NCI-H748 (cell line): Measurements from ENCODE around the gene SSU72.
"Not testable (repeated sequence)": the region's sequence is repeated elsewhere in the genome, so short reads cannot be mapped to it uniquely, and the experiment has no call there.

Experiments
- DNase-seq: peaks from one replicate; lab custom pipeline; 2025; ENCODE audit not compliant: unreplicated experiment; lab: John Stamatoyannopoulos, UW

The SSU72 gene

GRCh38 chr1:1561801-1562470 is 12.7 kb downstream of the SSU72 start:
- no peak for DNase-seq

- no peak for DNase-seq
These were observed 14.5 kb downstream of the SSU72 start for GRCh38 chr1:1560178-1560577.

- no peak for DNase-seq
These were observed 15.6 kb downstream of the SSU72 start for GRCh38 chr1:1559066-1559465.

DNA sequence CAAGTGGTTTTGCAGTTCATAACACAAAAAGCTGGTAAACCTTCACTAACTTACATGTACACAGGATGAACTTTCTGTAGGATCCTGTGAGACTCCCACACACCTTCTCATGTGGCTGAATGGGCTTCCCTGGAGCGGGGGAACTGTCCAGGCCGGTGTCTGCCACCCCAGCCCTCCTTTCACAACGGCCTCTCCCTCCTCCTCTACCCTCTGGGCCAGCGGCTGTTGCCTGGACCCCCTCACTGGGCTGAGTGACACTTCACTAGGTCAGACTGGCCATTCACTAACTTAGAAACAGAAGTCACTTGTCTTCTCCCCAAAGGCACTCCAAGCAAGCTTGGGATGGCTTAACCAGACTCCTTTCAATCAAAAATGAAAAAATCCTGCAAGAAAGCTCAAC is 16.1 kb downstream of the SSU72 start:
- no peak for DNase-seq

- not testable (repeated sequence) for DNase-seq
These were observed 17.0 kb downstream of the SSU72 start for GRCh38 chr1:1557688-1558087.

- not testable (repeated sequence) for DNase-seq
These were observed 17.7 kb downstream of the SSU72 start for GRCh38 chr1:1556961-1557360.

DNA sequence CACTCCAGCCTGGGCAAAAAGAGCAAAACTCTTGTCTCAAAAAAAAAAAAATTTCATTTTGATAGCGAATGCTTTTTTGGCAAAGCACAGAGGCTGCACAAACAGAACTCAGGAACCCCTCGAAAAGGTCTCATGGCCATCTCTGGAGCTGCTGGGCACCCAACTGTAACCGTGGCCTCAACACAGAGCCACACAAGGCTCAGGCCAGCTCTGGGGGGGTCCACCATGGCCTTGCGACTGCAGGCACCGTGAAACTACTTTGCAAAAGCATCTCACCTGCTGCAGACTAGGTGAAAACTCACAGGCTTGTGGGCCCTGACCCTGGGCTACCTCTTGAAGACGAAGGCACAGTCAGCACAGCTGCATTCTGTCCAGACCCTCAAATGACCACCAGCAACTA is 18.2 kb downstream of the SSU72 start:
- DNase-seq = no peak

GRCh38 chr1:1554926-1555915 is 19.4 kb downstream of the SSU72 start:
- DNase-seq = no peak

DNA sequence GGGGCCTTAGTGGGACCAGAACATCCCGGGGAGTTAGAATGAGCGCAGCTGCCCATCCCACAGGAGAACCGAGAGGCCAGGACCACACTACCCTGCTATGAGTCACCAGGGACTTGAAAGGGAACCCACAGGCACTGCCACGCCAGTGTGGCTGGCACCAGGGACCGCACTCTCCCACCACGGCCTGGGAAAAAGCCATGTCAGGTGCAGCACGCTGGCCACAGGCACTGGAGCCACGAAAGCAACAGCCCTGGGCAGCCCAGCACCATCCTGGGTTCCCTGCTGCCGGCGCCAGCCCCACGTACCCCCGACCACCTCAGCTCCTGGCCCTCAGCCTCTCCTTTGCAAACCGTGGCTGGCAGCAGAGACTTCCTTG is 20.1 kb downstream of the SSU72 start:
- DNase-seq = no peak

GRCh38 chr1:1553821-1554494 is 20.7 kb downstream of the SSU72 start:
- DNase-seq = no peak

DNA sequence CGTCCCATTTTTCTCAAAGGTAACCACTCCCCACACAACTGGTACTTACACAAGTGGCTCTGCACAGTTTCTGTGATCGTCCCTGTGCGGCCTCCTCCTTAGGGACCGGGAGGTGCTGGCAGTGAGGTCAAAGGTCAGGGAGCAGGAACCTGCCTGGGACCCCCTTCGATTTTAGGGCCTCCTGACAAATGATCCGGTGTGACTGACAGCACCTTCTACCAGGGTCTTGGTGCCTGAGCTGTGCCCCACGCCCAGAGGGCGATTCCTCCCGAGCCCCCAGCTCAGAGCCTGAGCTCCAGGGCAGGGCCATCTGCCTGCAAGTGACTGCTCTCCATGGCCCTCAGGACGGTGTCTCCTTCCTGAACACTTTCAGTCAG is 22.4 kb downstream of the SSU72 start:
- DNase-seq = no peak

DNA sequence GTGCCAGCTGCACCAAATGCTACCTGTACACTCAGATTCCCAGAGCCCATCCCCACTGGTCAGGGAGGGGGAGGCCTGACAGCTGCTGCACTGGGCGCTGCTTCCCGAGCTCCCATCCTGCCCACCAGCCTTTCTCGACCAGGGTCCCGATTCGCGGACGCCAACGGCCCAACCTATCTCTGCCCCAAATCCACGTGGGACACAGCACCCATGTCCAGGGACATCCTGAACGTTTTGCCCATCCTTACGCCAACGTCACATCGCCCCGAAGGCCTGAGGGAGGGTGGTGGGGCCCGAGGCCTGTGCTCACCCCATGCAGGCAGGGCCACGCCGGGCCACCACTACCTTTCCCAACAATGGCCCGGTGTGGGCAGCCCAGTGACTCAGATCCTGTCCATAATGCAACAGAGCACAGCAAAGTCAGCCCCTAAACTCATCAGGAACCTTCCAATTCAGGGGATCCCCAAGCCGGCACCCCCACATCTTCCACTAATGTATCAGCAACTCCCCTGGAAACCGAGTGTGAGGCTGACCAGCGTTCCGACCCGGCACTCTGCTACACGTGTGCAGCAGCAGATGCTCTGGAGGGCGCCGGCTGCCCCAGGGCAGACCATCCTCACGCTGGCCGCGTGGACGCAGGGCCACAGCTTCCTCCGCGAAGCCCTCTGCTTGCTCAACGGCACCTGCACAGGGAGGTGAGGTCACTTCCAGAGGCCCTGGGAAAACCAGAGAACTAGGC is 23.0 kb downstream of the SSU72 start:
- DNase-seq = no peak

GRCh38 chr1:1550591-1551432 is 23.9 kb downstream of the SSU72 start:
- no peak for DNase-seq

- no peak for DNase-seq
These were observed 24.6 kb downstream of the SSU72 start for GRCh38 chr1:1550087-1550486.

- no peak for DNase-seq
These were observed 26.1 kb downstream of the SSU72 start for GRCh38 chr1:1548591-1548990.

GRCh38 chr1:1547476-1547875 is 27.2 kb downstream of the SSU72 start:
- DNase-seq = no peak

DNA sequence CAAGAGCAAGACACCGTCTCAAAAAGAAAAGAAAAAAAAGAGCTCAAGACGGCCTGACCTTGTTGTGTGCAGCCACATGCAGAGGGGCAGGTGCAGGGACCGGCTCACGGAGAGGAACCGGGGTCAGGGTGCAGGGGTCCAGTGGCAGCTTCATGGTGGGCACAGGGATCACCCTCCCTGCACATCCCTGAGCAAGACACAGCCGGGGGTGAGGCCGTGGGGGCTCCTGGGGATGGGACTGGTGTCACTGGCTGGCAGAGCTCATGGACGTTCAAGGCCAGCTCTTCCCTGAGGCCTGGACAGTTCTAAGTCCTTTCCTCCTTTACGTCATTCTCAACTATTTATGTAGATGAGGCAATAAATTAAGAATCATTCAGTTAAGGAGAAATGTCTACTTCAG is 27.7 kb downstream of the SSU72 start:
- no peak for DNase-seq

- DNase-seq = no peak
These were observed 28.5 kb downstream of the SSU72 start for GRCh38 chr1:1545946-1546737.

GRCh38 chr1:1544544-1544943 is 30.1 kb downstream of the SSU72 start:
- no peak for DNase-seq
